Measurements from ENCODE around the gene TOP1.

- TF ChIP-seq ZNF263 (CRISPR knock-in tag; IDR thresholded peaks at IDR 0.05; ENCODE audit: low read depth) (no peak), CTCF (IDR thresholded peaks at IDR 0.05) (no peak), ATF2 (CRISPR knock-in tag; IDR thresholded peaks at IDR 0.05; ENCODE audit: borderline replicate concordance, low read depth) (no peak), NR3C1 (CRISPR knock-in tag; conservative IDR thresholded peaks at IDR 0.05; ENCODE audit: low read depth) (no peak), ZNF232 (CRISPR knock-in tag; IDR thresholded peaks at IDR 0.05) (no peak), USF2 (CRISPR knock-in tag; IDR thresholded peaks at IDR 0.05) (no peak), NFYB (CRISPR knock-in tag; conservative IDR thresholded peaks at IDR 0.05; ENCODE audit: low read depth) (no peak), ZNF396 (CRISPR knock-in tag; IDR thresholded peaks at IDR 0.05; ENCODE audit: borderline replicate concordance) (no peak)
- TF ChIP-seq, protein P1, sequence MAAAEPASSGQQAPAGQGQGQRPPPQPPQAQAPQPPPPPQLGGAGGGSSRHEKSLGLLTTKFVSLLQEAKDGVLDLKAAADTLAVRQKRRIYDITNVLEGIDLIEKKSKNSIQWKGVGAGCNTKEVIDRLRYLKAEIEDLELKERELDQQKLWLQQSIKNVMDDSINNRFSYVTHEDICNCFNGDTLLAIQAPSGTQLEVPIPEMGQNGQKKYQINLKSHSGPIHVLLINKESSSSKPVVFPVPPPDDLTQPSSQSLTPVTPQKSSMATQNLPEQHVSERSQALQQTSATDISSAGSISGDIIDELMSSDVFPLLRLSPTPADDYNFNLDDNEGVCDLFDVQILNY (CRISPR knock-in tag; IDR thresholded peaks at IDR 0.05) = no peak
- TF ChIP-seq, protein P2, sequence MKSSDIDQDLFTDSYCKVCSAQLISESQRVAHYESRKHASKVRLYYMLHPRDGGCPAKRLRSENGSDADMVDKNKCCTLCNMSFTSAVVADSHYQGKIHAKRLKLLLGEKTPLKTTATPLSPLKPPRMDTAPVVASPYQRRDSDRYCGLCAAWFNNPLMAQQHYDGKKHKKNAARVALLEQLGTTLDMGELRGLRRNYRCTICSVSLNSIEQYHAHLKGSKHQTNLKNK (CRISPR knock-in tag; IDR thresholded peaks at IDR 0.05) = no peak
- TF ChIP-seq, protein P3, sequence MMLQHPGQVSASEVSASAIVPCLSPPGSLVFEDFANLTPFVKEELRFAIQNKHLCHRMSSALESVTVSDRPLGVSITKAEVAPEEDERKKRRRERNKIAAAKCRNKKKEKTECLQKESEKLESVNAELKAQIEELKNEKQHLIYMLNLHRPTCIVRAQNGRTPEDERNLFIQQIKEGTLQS (CRISPR knock-in tag; conservative IDR thresholded peaks at IDR 0.05) = no peak
These were observed 28.0 kb upstream of the TOP1 start for GRCh38 chr20:41000628-41001027.

All from WTC11 (cell line).